Activated CD4-positive, alpha-beta T cell treated with anti-CD3 and anti-CD28 coated beads for 36 hours (primary cell): ENCODE measurements around the gene RTN4IP1. TPM values are rescaled to one million over a fixed set of nuclear protein-coding genes. Genes with fewer than 3 reads are reported as not detected.

Experiments used
- ATAC-seq: fragments of 200-7000 bp; cut with Tn5 transposase; one replicate; pipeline ENCODE4 v1.10.0; 2021; ENCODE audit warnings: mild to moderate bottlenecking, moderate library complexity
- CTCF ChIA-PET: fragments of 350-600 bp; sonication (Branson Sonifier 250); formaldehyde crosslinking; loops from one replicate; lab custom pipeline; 2021; ENCODE audit warnings: antibody characterized with exemption; lab: Charles Lee
- POLR2A ChIA-PET: fragments of 350-600 bp; sonication (Branson Sonifier 250); formaldehyde crosslinking; loops from one replicate; lab custom pipeline; 2021; ENCODE audit warnings: antibody characterized with exemption, inconsistent platforms; lab: Charles Lee
- DNase-seq: peaks from one replicate; pipeline ENCODE4 v3.0.0-alpha.2; 2020
- H3K27ac Mint-ChIP-seq: one replicate; pipeline ENCODE4 v1.8.0; 2021; ENCODE audit warnings: mixed read lengths
- H3K27me3 Mint-ChIP-seq: one replicate; pipeline ENCODE4 v1.8.0; 2021; ENCODE audit warnings: mixed read lengths
- H3K36me3 Mint-ChIP-seq: one replicate; pipeline ENCODE4 v1.8.0; 2021; ENCODE audit warnings: low read depth, mixed read lengths
- H3K4me1 Mint-ChIP-seq: one replicate; pipeline ENCODE4 v1.8.0; 2021; ENCODE audit warnings: mixed read lengths
- H3K4me3 Mint-ChIP-seq: one replicate; pipeline ENCODE4 v1.8.0; 2021; ENCODE audit warnings: mild to moderate bottlenecking, moderate library complexity, mixed read lengths
- H3K9me3 Mint-ChIP-seq: one replicate; pipeline ENCODE4 v1.8.0; 2021; ENCODE audit warnings: low read depth, mixed read lengths
- intact Hi-C, 2 experiments: fragments of 100-400 bp; cut with DNase I in 1 of 2; cut with micrococcal nuclease in 1 of 2; formaldehyde crosslinking; loops; one replicate each; pipeline versions ENCODE4 v1.14.2 to v1.15.1; 2022 to 2024; cut with DNase I, micrococcal nuclease
- total RNA-seq, 2 experiments: library from RNA; stranded (reverse); gene quantifications; one replicate each; pipeline ENCODE4 v1.2.3, GENCODE V29; 2021

The RTN4IP1 gene
- total RNA-seq, 2 experiments from 2014 or later: 4.8 to 9.3 TPM

GRCh38 chr6:106626485-106626884 is 2.8 kb downstream of the RTN4IP1 start:
- no peak overlapping the region for H3K4me3 Mint-ChIP-seq
- H3K27ac Mint-ChIP-seq: no peak overlapping the region
- no peak for DNase-seq
- H3K27me3 Mint-ChIP-seq: no peaks in the 10 kb centered on the region
- no peaks in the 10 kb centered on the region for H3K9me3 Mint-ChIP-seq
- ChIA-PET POLR2A (no interaction called here), CTCF (interaction anchor here (2.4 kb wide), 1 partner anchor 17 kb away, joined by 7 read pairs; no protein-coding TSS in a partner anchor)
- intact Hi-C loops: loop anchor here (5.0 kb wide), 3 partner anchors 104 to 1224 kb away; partner anchors contain the start of gene PREP (in 1 of the 2)
- peaks cover 20% of the 10 kb centered on the region for H3K4me1 Mint-ChIP-seq
- no peak for ATAC-seq
- peaks cover 10% of the 10 kb centered on the region for H3K36me3 Mint-ChIP-seq

GRCh38 chr6:106623039-106623438 is 6.3 kb downstream of the RTN4IP1 start:
- no peak overlapping the region for H3K4me3 Mint-ChIP-seq
- ATAC-seq: no peak
- POLR2A ChIA-PET: no interaction called here
- CTCF ChIA-PET: interaction anchor here (0.6 kb wide), 2 partner anchors 61 to 519 kb away, joined by 3 read pairs; no protein-coding TSS in a partner anchor
- intact Hi-C loops: no loop called here
- H3K4me1 Mint-ChIP-seq: peaks cover 5% of the 10 kb centered on the region
- no peaks in the 10 kb centered on the region for H3K9me3 Mint-ChIP-seq
- H3K36me3 Mint-ChIP-seq: peaks cover 13% of the 10 kb centered on the region
- no peak overlapping the region for H3K27ac Mint-ChIP-seq
- DNase-seq: no peak
- H3K27me3 Mint-ChIP-seq: no peaks in the 10 kb centered on the region

GRCh38 chr6:106622412-106622811 is 6.9 kb downstream of the RTN4IP1 start:
- intact Hi-C loops: no loop called here
- no peak overlapping the region for H3K4me3 Mint-ChIP-seq
- H3K36me3 Mint-ChIP-seq: peaks cover 13% of the 10 kb centered on the region
- DNase-seq: no peak
- ChIA-PET POLR2A (no interaction called here), CTCF (interaction anchor here (0.6 to 1.1 kb wide), 2 partner anchors 357 to 519 kb away, joined by 3 to 4 read pairs; no protein-coding TSS in a partner anchor)
- H3K9me3 Mint-ChIP-seq: no peaks in the 10 kb centered on the region
- peaks cover 2% of the 10 kb centered on the region for H3K4me1 Mint-ChIP-seq
- no peak for ATAC-seq
- H3K27me3 Mint-ChIP-seq: no peaks in the 10 kb centered on the region
- no peak overlapping the region for H3K27ac Mint-ChIP-seq

GRCh38 chr6:106620931-106621672 is 8.2 kb downstream of the RTN4IP1 start:
- intact Hi-C loops: no loop called here
- peaks cover 14% of the 10 kb centered on the region for H3K36me3 Mint-ChIP-seq
- H3K4me1 Mint-ChIP-seq: no peaks in the 10 kb centered on the region
- no peak overlapping the region for H3K4me3 Mint-ChIP-seq
- ATAC-seq: no peak
- no peaks in the 10 kb centered on the region for H3K27me3 Mint-ChIP-seq
- no peak overlapping the region for H3K27ac Mint-ChIP-seq
- DNase-seq: no peak
- H3K9me3 Mint-ChIP-seq: no peaks in the 10 kb centered on the region
- CTCF ChIA-PET: interaction anchor here (0.6 to 2.5 kb wide), 4 partner anchors 11 to 1513 kb away, joined by 3 to 8 read pairs (median 4); no protein-coding TSS in a partner anchor
- POLR2A ChIA-PET: no interaction called here

GRCh38 chr6:106619223-106619622 is 10.1 kb downstream of the RTN4IP1 start:
- ChIA-PET POLR2A (no interaction called here), CTCF (interaction anchor here (0.6 to 2.5 kb wide), 4 partner anchors 9 to 280 kb away, joined by 3 to 8 read pairs (median 5); no protein-coding TSS in a partner anchor)
- no peak overlapping the region for H3K4me3 Mint-ChIP-seq
- H3K36me3 Mint-ChIP-seq: peaks cover 16% of the 10 kb centered on the region
- no peaks in the 10 kb centered on the region for H3K9me3 Mint-ChIP-seq
- no peaks in the 10 kb centered on the region for H3K27me3 Mint-ChIP-seq
- no peak for ATAC-seq
- no peak overlapping the region for H3K27ac Mint-ChIP-seq
- intact Hi-C loops: no loop called here
- peaks cover 2% of the 10 kb centered on the region for H3K4me1 Mint-ChIP-seq
- DNase-seq: no peak

GRCh38 chr6:106618324-106618723 is 11.0 kb downstream of the RTN4IP1 start:
- intact Hi-C loops: no loop called here
- no peaks in the 10 kb centered on the region for H3K9me3 Mint-ChIP-seq
- H3K4me3 Mint-ChIP-seq: no peak overlapping the region
- no peak for DNase-seq
- no peak overlapping the region for H3K27ac Mint-ChIP-seq
- peaks cover 8% of the 10 kb centered on the region for H3K4me1 Mint-ChIP-seq
- H3K36me3 Mint-ChIP-seq: peaks cover 16% of the 10 kb centered on the region
- H3K27me3 Mint-ChIP-seq: no peaks in the 10 kb centered on the region
- CTCF ChIA-PET: interaction anchor here (0.6 to 2.5 kb wide), 6 partner anchors 9 to 1579 kb away, joined by 3 to 8 read pairs (median 4); no protein-coding TSS in a partner anchor
- POLR2A ChIA-PET: no interaction called here
- no peak for ATAC-seq

GRCh38 chr6:106617857-106618256 is 11.4 kb downstream of the RTN4IP1 start:
- H3K4me1 Mint-ChIP-seq: peaks cover 13% of the 10 kb centered on the region
- DNase-seq: no peak
- no peaks in the 10 kb centered on the region for H3K9me3 Mint-ChIP-seq
- POLR2A ChIA-PET: no interaction called here
- no peak for ATAC-seq
- no peak overlapping the region for H3K4me3 Mint-ChIP-seq
- intact Hi-C loops: no loop called here
- no peaks in the 10 kb centered on the region for H3K27me3 Mint-ChIP-seq
- no peak overlapping the region for H3K27ac Mint-ChIP-seq
- H3K36me3 Mint-ChIP-seq: peaks cover 16% of the 10 kb centered on the region
- CTCF ChIA-PET: interaction anchor here (0.6 to 1.8 kb wide), 4 partner anchors 8 to 1580 kb away, joined by 3 to 6 read pairs (median 4); no protein-coding TSS in a partner anchor

- POLR2A ChIA-PET: no interaction called here
- no peaks in the 10 kb centered on the region for H3K9me3 Mint-ChIP-seq
- no peak overlapping the region for H3K27ac Mint-ChIP-seq
- H3K27me3 Mint-ChIP-seq: no peaks in the 10 kb centered on the region
- H3K36me3 Mint-ChIP-seq: peaks cover 15% of the 10 kb centered on the region
- H3K4me1 Mint-ChIP-seq: peaks cover 17% of the 10 kb centered on the region
- DNase-seq (no peak), ATAC-seq (no peak)
- intact Hi-C loops: no loop called here
- no peak overlapping the region for H3K4me3 Mint-ChIP-seq
- CTCF ChIA-PET: interaction anchor here (1.0 to 1.4 kb wide), 2 partner anchors 9 to 362 kb away, joined by 3 to 4 read pairs; no protein-coding TSS in a partner anchor
These were observed 12.0 kb downstream of the RTN4IP1 start for GRCh38 chr6:106617302-106617701.

- POLR2A ChIA-PET: no interaction called here
- no peaks in the 10 kb centered on the region for H3K9me3 Mint-ChIP-seq
- no peak for DNase-seq
- no peak for ATAC-seq
- H3K36me3 Mint-ChIP-seq: peaks cover 11% of the 10 kb centered on the region
- CTCF ChIA-PET: interaction anchor here (0.6 to 1.2 kb wide), 3 partner anchors 22 to 462 kb away, joined by 3 read pairs; no protein-coding TSS in a partner anchor
- H3K4me3 Mint-ChIP-seq: no peak overlapping the region
- H3K27me3 Mint-ChIP-seq: no peaks in the 10 kb centered on the region
- intact Hi-C loops: no loop called here
- H3K4me1 Mint-ChIP-seq: peaks cover 17% of the 10 kb centered on the region
- no peak overlapping the region for H3K27ac Mint-ChIP-seq
These were observed 14.6 kb downstream of the RTN4IP1 start for GRCh38 chr6:106614592-106615257.

- Mint-ChIP-seq H3K4me3 (no peak overlapping the region), H3K27ac (no peak overlapping the region), H3K9me3 (no peaks in the 10 kb centered on the region), H3K36me3 (peaks cover 11% of the 10 kb centered on the region), H3K27me3 (no peaks in the 10 kb centered on the region), H3K4me1 (peaks cover 17% of the 10 kb centered on the region)
- ChIA-PET CTCF (interaction anchor here (0.6 to 1.2 kb wide), 3 partner anchors 23 to 463 kb away, joined by 3 read pairs; no protein-coding TSS in a partner anchor), POLR2A (no interaction called here)
- no peak for ATAC-seq
- DNase-seq: no peak
- intact Hi-C loops: no loop called here
These were observed 15.1 kb downstream of the RTN4IP1 start for GRCh38 chr6:106614166-106614565.

- peaks cover 17% of the 10 kb centered on the region for H3K4me1 Mint-ChIP-seq
- no peaks in the 10 kb centered on the region for H3K27me3 Mint-ChIP-seq
- ChIA-PET CTCF (interaction anchor here (1.2 kb wide), 1 partner anchor 23 kb away, joined by 3 read pairs; no protein-coding TSS in a partner anchor), POLR2A (no interaction called here)
- no peak for DNase-seq
- ATAC-seq: no peak
- H3K27ac Mint-ChIP-seq: no peak overlapping the region
- no peak overlapping the region for H3K4me3 Mint-ChIP-seq
- H3K9me3 Mint-ChIP-seq: no peaks in the 10 kb centered on the region
- peaks cover 8% of the 10 kb centered on the region for H3K36me3 Mint-ChIP-seq
- intact Hi-C loops: loop anchor here in 1 of 2 experiments (1.0 kb wide), 1 partner anchor 16 kb away; the partner anchor contains the start of genes QRSL1 and RTN4IP1
These were observed 15.7 kb downstream of the RTN4IP1 start for GRCh38 chr6:106613590-106613989.
